NCI-H2196 (cell line): ENCODE measurements around the gene CORO1A.
"Not testable (repeated sequence)": the region's sequence is repeated elsewhere in the genome, so short reads cannot be mapped to it uniquely, and the experiment has no call there.

ENCODE experiments used
- DNase-seq: peaks from one replicate; lab custom pipeline; 2025; ENCODE audit not compliant: unreplicated experiment; lab: John Stamatoyannopoulos, UW

The CORO1A gene

DNA sequence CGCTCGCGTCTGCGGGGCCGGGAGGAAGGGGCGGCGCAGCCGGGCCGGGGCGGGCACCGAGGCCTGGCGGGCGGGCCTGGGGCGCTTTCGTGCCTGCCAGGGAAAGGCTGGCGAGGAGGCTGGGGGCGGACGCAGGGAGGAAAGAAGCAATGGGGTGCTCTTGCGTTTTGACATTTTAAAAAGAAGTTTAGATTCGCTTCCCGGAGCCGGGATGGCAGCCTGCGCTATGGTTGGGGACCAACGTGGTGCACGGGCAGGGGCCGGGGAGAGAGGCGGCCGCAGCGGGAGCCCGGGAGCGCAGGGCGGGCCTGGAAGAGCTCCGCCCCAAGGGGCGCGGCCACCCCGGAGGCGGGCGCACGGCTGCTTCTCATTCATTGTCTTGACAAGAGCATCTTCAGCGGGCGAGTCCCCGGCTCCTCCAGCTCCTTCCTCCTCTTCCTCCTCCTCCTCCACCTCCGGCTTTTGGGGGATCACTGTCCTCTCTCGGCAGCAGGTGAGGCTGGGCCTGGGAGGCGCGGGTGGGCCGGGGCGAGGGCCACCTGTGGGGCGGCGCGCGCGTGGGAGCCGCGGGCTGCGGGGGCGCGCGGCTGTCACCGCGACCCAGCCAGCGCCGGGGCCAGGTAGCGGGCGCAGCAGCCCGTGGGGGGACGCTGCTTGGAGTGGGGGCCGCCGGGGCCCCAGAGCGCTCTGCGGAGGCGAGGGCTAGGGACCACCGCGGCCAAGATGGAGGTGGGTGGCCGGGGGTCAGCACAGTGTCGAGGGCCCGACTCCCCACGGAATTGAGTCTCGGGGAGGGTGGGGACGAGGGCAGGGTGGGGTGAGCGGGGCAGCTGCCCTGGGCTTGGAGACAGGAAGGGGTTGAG lies at the start of gene CORO1A:
TSS of gene CORO1A (plus strand) at position 370 of the 863 bp plus-strand sequence. CDS start 1,608 bp downstream, outside the sequence.
- peak; percentile 86 for DNase-seq

- no peak for DNase-seq
Measured at GRCh38 chr16:30136971-30137605, 46.3 kb upstream of the CORO1A start.

GRCh38 chr16:30137897-30138296 lies 45.5 kb upstream of the CORO1A start:
- DNase-seq = no peak

- DNase-seq = no peak
Measured at GRCh38 chr16:30139583-30140481, 43.6 kb upstream of the CORO1A start.

GRCh38 chr16:30141750-30142149 lies 41.7 kb upstream of the CORO1A start:
- DNase-seq = no peak

- DNase-seq = no peak
Measured at GRCh38 chr16:30142672-30143346, 40.6 kb upstream of the CORO1A start.

DNA sequence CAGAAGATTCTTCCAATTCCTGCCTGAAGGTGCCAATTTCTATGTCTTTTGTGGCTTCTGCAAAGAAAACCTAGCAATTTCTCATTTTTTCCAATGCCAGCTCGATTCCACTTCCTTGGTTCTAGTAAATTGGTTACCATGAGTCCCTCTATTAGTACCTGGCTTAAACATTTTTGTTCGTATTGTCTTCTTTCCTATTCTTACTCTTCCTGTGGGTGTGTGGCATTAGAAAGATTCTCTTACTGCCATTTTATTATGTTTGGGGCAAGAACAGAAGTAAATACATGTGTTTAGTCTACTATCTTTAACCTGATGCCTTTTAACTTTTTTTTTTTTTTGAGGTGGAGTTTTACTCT lies 40.1 kb upstream of the CORO1A start:
- DNase-seq = no peak

- no peak for DNase-seq
Measured at GRCh38 chr16:30144017-30144416, 39.4 kb upstream of the CORO1A start.

GRCh38 chr16:30144917-30145316 lies 38.5 kb upstream of the CORO1A start:
- no peak for DNase-seq

- DNase-seq = no peak
Measured at GRCh38 chr16:30145657-30146056, 37.7 kb upstream of the CORO1A start.

- DNase-seq = no peak
Measured at GRCh38 chr16:30147843-30148510, 35.4 kb upstream of the CORO1A start.

DNA sequence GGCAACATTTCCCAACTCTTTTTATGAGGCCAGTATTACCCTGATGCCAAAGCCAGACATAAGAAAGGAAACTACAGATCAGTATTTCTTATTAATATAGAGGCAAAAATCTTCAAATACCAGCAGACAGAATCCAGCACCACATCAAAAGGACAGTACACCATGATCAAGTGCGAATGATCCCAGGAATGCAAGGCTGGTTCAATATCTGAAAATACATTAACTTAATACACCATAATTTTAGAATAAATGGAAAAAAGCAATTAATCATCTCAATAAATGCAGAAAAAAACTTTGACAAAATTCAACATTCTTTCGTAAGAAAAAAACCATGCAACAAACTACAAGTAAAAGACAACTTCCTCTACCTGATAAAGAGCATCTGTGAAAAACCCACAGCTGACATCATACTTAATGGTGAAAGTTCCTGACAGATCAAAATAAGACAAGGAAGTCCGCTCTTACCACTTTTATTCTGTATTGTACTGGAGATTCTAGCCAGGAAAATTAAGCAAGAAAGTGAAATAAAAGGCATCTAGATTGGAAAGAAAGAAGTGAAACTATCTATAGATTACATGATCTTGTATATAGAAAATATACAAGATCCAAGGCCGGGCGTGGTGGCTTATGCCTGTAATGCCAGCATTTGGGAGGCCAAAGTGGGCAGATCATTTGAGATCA lies 34.0 kb upstream of the CORO1A start:
- DNase-seq = no peak

- DNase-seq = no peak
Measured at GRCh38 chr16:30151091-30151490, 32.3 kb upstream of the CORO1A start.

- DNase-seq = no peak
Measured at GRCh38 chr16:30152517-30152916, 30.9 kb upstream of the CORO1A start.

GRCh38 chr16:30155188-30155587 lies 28.2 kb upstream of the CORO1A start:
- no peak for DNase-seq

DNA sequence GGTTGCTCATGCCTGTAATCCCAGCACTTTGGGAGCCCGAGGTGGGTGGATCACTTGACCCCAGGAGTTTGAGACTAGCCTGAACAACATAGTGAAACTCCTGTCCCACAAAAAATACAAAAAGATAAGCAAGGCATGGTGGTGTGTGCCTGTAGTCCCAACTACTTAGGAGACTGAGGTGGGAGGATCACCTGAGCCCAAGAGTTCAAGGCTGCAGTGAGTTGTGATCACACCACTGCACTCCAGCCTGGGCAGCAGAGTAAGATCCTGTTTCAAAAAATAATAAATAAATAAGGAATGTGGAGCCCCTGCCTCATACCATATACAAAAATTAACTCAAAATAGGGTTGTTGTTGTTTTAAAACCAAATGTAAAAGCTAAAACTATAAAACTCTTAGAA lies 26.2 kb upstream of the CORO1A start:
- no peak for DNase-seq

- no peak for DNase-seq
Measured at GRCh38 chr16:30163538-30163937, 19.9 kb upstream of the CORO1A start.

- no peak for DNase-seq
Measured at GRCh38 chr16:30166202-30166902, 17.1 kb upstream of the CORO1A start.

DNA sequence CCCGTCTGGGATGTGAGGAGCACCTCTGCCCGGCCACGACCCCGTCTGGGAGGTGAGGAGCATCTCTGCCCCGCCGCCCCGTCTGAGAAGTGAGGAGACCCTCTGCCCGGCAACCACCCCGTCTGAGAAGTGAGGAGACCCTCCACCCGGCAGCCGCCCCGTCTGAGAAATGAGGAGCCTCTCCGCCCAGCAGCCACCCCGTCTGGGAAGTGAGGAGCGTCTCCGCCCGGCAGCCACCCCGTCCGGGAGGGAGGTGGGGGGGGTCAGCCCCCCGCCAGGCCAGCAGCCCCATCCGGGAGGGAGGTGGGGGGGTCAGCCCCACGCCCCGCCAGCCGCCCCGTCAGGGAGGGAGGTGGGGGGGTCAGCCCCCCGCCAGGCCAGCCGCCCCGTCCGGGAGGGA lies 14.7 kb upstream of the CORO1A start:
- not testable (repeated sequence) for DNase-seq
